ENCODE data around the gene FAM9B.

The FAM9B gene

GRCh38 chrX:8980756-8981155, 53.2 kb downstream of the FAM9B start:
- no peak for DNase-seq (ENCODE audit: low spot score)
